Activated CD4-positive, CD25-positive, alpha-beta regulatory T cell treated with anti-CD3 and anti-CD28 coated beads, Interleukin-2, amount 50 U/mL, for 16 hours (primary cell): ENCODE measurements around the gene SEMA4D.
"Not testable (repeated sequence)": the region's sequence is repeated elsewhere in the genome, so short reads cannot be mapped to it uniquely, and the experiment has no call there.

Source experiments
- DNase-seq: peaks from one replicate; pipeline ENCODE4 v3.0.0-alpha.2; 2020; ENCODE audit warnings: low read depth, low spot score

Gene SEMA4D

GRCh38 chr9:89482901-89483361, 15.0 kb downstream of the SEMA4D start:
- DNase-seq = no peak

- DNase-seq = no peak
Measured at GRCh38 chr9:89482056-89482851, 15.7 kb downstream of the SEMA4D start.

- no peak for DNase-seq
Measured at GRCh38 chr9:89481538-89481915, 16.4 kb downstream of the SEMA4D start.

GRCh38 chr9:89480825-89481537, 16.9 kb downstream of the SEMA4D start:
- DNase-seq = no peak

DNA sequence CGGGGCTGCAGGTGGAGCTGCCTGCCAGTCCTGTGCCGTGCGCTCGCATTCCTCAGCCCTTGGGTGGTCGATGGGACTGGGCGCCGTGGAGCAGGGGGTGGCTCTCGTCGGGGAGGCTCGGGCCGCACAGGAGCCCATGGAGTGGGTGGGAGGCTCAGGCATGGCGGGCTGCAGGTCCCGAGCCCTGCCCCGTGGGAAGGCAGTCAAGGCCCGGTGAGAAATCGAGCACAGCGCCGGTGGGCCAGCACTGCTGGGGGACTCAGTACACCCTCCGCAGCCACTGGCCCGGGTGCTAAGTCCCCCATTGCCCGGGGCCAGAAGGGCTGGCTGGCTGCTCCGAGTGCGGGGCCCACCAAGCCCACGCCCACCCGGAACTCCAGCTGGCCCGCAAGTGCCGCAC, 17.5 kb downstream of the SEMA4D start:
- DNase-seq = not testable (repeated sequence)

DNA sequence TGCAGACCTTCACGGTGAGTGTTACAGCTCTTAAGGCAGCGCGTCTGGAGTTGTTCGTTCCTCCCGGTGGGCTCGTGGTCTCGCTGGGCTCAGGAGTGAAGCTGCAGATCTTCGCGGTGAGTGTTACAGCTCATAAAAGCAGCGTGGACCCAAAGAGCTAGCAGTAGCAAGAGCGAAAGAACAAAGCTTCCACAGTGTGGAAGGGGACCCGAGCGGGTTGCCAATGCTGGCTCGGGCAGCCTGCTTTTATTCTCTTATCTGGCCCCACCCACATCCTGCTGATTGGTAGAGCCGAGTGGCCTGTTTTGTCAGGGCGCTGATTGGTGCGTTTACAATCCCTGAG, 18.3 kb downstream of the SEMA4D start:
- DNase-seq = not testable (repeated sequence)

GRCh38 chr9:89478821-89479668, 18.9 kb downstream of the SEMA4D start:
- no peak for DNase-seq

DNA sequence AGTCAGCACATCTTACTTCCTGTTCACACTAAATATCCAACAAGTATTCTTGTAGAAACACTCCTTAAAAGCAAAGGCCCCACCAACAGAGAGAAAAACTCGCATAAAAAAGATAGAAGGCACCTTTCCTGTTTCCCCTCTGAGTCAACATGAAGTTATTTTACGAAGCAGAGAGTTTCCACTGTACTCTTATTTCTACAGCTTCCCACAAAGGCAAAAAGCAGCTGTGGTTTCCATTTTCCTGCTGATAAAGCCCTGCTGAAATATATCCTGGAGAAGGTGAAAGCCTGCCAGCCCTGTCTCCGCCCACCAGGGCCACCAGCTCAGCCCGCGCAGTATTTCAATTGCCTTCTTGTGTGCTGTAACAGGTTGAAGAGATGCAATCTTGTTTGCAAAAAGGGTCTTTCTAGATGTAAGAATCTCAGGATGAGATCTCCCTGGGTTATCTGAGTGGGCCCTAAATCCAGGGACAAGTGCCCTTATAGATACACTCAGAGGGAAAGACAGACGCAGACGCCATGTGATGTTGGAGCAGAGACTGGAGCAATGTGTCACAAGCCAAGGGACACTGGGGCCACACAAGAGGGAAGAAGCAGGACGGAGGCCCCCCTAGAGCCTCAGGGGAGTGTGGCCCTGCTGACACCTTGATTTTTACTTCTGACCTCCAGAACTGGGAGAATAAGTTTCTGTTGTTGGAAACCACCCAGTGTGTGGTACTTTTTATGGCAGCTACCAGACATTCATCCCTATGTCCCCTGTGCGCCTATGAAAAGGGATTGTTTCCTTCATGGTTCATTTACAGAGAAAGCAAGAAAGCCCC, 19.9 kb downstream of the SEMA4D start:
- DNase-seq = no peak

- DNase-seq = no peak
Measured at GRCh38 chr9:89477384-89477783, 20.5 kb downstream of the SEMA4D start.

- DNase-seq = no peak
Measured at GRCh38 chr9:89476546-89476945, 21.4 kb downstream of the SEMA4D start.

- DNase-seq = no peak
Measured at GRCh38 chr9:89475891-89476440, 21.9 kb downstream of the SEMA4D start.

DNA sequence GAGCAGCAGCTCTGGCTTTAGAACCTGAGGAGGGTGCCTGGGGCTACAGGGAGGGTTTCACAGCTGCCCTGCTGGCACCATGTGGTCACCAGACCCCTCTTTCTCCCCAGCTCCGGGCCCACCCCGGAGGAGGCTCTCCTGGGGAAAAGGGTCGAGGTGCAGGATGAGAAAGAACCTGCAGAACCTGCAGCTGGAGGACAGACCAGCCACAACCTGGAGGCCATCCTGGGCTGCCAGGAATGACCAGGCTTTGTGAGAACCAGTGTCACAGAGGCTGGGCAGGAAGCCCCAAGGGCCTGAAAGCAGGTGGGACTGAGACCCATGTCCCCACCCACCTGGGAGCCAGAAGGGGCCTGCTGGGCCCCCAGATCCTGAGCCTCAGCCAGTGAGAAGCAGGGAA, 23.0 kb downstream of the SEMA4D start:
- DNase-seq = no peak

- DNase-seq = no peak
Measured at GRCh38 chr9:89473762-89474469, 24.0 kb downstream of the SEMA4D start.

DNA sequence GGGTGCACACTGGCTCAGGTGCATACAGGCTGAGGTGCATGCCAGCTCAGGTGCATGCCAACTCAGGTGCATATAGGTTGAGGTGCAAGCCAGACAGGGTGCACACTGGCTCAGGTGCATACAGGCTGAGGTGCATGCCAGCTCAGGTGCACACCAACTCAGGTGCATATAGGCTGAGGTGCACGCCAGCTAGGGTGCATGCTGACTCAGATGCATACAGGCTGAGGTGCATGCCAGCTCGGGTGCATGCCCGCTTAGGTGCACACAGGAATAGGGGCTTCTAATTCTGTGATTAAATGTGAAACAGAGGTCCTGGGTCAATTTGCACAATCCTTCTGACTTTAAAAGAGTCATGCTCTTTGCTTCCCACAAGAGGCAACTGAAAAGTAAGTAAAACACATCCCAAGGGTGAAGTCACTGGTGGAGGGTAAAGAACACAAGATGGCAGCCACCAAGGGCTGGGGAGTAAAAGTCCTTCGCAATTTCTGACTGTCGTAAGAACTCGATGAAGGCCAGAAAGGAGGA, 26.1 kb downstream of the SEMA4D start:
- DNase-seq = not testable (repeated sequence)

- DNase-seq = no peak
Measured at GRCh38 chr9:89471390-89471789, 26.5 kb downstream of the SEMA4D start.

DNA sequence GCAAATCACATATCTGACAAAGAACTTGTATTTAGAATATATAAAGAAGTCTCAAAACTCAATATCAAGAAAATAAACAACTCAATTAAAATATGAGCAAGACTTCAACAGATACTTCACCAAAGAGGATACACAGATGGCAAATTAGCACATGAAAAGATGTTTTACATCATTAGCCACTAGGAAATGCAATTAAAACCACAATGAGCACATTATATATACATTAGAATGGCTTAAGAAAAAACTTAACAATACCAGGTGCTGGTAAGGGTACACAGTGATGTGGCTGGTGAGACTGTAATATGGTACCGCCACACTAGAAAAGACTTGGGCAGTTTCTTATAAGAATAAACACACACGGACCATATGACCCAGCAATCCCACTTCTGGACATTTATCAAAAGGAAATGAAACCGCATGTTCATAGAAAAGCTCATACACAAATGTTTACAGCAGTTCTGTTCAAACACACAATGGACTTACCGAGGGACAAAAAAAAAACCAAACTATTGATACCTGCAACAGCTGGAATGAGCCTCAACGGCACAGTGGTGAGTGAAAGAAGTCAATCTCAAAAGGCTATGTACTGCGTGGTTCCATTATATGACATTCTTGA, 27.6 kb downstream of the SEMA4D start:
- no peak for DNase-seq

- DNase-seq = no peak
Measured at GRCh38 chr9:89469003-89469402, 28.9 kb downstream of the SEMA4D start.

- no peak for DNase-seq
Measured at GRCh38 chr9:89468281-89468960, 29.5 kb downstream of the SEMA4D start.

DNA sequence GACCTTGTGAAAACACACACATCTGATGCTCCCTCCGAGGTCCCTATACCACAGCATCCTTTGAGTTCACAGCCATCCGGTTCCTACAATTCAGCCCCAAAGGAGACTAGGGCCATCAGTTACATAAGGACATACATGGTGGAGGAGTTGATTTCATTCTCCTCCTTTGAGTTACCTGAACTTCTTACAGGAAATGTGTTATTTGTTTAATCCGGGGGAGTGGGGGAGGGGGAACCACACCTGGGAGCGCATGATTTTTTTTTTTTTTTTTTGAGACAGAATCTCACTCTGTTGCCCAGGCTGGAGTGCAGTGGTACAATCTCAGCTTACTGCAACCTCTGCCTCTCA, 30.7 kb downstream of the SEMA4D start:
- DNase-seq = no peak
